Measurements from ENCODE around the gene FOSL1.

Gene FOSL1

GRCh38 chr11:65868907-65869306 is 31.3 kb downstream of the FOSL1 start:
- H3K27ac ChIP-seq (replicated peaks), result no peak overlapping the region

GRCh38 chr11:65868076-65868667 is 32.0 kb downstream of the FOSL1 start:
- DNase-seq (ENCODE audit: low read depth in 1 of 2, low spot score in 1 of 2), result no peak
- Histone ChIP-seq H3K27me3 (ENCODE audit: insufficient read depth, poor library complexity, severe bottlenecking) (no peaks in the 10 kb centered on the region), H3K27ac (replicated peaks) (no peak overlapping the region), H3K4me3 (replicated peaks; ENCODE audit: insufficient read depth, low read length) (no peak overlapping the region)
- TF ChIP-seq POLR2AphosphoS5 (IDR thresholded peaks at IDR 0.05; ENCODE audit: low read depth) (no peak; the same call in 1 of the 2 replicates), GABPA (IDR thresholded peaks at IDR 0.05; ENCODE audit: low read depth) (no peak), SPI1 (IDR thresholded peaks at IDR 0.05; ENCODE audit: borderline replicate concordance, low read depth) (no peak)
- TF ChIP-seq, protein P1, sequence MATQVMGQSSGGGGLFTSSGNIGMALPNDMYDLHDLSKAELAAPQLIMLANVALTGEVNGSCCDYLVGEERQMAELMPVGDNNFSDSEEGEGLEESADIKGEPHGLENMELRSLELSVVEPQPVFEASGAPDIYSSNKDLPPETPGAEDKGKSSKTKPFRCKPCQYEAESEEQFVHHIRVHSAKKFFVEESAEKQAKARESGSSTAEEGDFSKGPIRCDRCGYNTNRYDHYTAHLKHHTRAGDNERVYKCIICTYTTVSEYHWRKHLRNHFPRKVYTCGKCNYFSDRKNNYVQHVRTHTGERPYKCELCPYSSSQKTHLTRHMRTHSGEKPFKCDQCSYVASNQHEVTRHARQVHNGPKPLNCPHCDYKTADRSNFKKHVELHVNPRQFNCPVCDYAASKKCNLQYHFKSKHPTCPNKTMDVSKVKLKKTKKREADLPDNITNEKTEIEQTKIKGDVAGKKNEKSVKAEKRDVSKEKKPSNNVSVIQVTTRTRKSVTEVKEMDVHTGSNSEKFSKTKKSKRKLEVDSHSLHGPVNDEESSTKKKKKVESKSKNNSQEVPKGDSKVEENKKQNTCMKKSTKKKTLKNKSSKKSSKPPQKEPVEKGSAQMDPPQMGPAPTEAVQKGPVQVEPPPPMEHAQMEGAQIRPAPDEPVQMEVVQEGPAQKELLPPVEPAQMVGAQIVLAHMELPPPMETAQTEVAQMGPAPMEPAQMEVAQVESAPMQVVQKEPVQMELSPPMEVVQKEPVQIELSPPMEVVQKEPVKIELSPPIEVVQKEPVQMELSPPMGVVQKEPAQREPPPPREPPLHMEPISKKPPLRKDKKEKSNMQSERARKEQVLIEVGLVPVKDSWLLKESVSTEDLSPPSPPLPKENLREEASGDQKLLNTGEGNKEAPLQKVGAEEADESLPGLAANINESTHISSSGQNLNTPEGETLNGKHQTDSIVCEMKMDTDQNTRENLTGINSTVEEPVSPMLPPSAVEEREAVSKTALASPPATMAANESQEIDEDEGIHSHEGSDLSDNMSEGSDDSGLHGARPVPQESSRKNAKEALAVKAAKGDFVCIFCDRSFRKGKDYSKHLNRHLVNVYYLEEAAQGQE (IDR thresholded peaks at IDR 0.05; ENCODE audit: insufficient replicate concordance, low read depth), result no peak
- TF ChIP-seq, protein P2, sequence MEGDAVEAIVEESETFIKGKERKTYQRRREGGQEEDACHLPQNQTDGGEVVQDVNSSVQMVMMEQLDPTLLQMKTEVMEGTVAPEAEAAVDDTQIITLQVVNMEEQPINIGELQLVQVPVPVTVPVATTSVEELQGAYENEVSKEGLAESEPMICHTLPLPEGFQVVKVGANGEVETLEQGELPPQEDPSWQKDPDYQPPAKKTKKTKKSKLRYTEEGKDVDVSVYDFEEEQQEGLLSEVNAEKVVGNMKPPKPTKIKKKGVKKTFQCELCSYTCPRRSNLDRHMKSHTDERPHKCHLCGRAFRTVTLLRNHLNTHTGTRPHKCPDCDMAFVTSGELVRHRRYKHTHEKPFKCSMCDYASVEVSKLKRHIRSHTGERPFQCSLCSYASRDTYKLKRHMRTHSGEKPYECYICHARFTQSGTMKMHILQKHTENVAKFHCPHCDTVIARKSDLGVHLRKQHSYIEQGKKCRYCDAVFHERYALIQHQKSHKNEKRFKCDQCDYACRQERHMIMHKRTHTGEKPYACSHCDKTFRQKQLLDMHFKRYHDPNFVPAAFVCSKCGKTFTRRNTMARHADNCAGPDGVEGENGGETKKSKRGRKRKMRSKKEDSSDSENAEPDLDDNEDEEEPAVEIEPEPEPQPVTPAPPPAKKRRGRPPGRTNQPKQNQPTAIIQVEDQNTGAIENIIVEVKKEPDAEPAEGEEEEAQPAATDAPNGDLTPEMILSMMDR (IDR thresholded peaks at IDR 0.05; ENCODE audit: insufficient read depth, low read length), result no peak

More at GRCh38 chr11:65868907-65869306, 31.3 kb downstream of the FOSL1 start:
- H3K4me3 ChIP-seq (replicated peaks; ENCODE audit: insufficient read depth, low read length), result no peak overlapping the region
- TF ChIP-seq, protein P1 (IDR thresholded peaks at IDR 0.05; ENCODE audit: insufficient replicate concordance, low read depth), result no peak
- TF ChIP-seq, protein P2 (IDR thresholded peaks at IDR 0.05; ENCODE audit: insufficient read depth, low read length), result no peak
- TF ChIP-seq POLR2AphosphoS5 (IDR thresholded peaks at IDR 0.05; ENCODE audit: low read depth) (no peak), GABPA (IDR thresholded peaks at IDR 0.05; ENCODE audit: low read depth) (no peak), SPI1 (IDR thresholded peaks at IDR 0.05; ENCODE audit: borderline replicate concordance, low read depth) (no peak)
- no peaks in the 10 kb centered on the region for H3K27me3 ChIP-seq (ENCODE audit: insufficient read depth, poor library complexity, severe bottlenecking)
- DNase-seq (ENCODE audit: low read depth in 1 of 2, low spot score in 1 of 2), result no peak

- peak overlapping the region; percentile 43 for H3K27ac ChIP-seq (replicated peaks)
- TF ChIP-seq SPI1 (IDR thresholded peaks at IDR 0.05; ENCODE audit: borderline replicate concordance, low read depth) (no peak), GABPA (IDR thresholded peaks at IDR 0.05; ENCODE audit: low read depth) (no peak), POLR2AphosphoS5 (IDR thresholded peaks at IDR 0.05; ENCODE audit: low read depth) (no peak)
- TF ChIP-seq, protein P1 (IDR thresholded peaks at IDR 0.05; ENCODE audit: insufficient replicate concordance, low read depth), result no peak
- TF ChIP-seq, protein P2 (IDR thresholded peaks at IDR 0.05; ENCODE audit: insufficient read depth, low read length), result no peak
- no peak overlapping the region for H3K4me3 ChIP-seq (replicated peaks; ENCODE audit: insufficient read depth, low read length)
- H3K27me3 ChIP-seq (ENCODE audit: insufficient read depth, poor library complexity, severe bottlenecking), result no peaks in the 10 kb centered on the region
- DNase-seq (ENCODE audit: low read depth in 1 of 2, low spot score in 1 of 2), result peak in 1 of 2 experiments; percentile 49
These were observed 32.7 kb downstream of the FOSL1 start for GRCh38 chr11:65867284-65868071.
